ENCODE measurements around the gene SEZ6. TPM values are rescaled to one million over a fixed set of nuclear protein-coding genes. Genes with fewer than 3 reads are reported as not detected.

Gene SEZ6
- total RNA-seq, 1 donor from 2014 or later: 1.5 TPM

DNA sequence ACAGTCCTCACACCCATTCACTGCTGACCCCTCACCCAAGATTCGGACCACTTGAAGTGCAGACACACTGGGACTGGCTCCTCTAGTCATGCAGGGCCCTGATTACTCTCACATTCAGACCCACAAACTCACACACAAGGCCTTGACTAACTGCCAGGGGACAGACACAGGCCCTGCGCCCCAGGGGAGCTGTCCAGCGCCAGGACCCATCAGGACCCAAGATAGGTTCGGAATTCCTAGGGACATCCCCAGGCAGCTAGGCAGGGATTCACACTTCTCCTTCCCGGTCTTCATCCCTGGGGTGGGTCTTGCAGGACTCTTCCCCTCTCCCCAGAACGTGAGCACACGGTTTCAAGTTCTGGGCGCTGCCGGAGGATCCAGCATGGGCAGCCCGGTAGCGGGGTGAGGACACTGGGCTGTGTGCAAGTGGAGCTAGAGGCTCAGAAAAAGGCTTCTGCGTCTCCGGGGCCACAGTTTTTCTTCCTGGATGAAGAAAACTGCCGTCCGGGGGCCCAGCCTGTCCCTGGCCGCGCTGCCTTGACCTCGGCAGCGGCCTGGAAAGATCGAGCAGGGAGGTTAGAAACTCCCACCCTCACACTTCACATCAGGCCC is 1.6 kb downstream of the SEZ6 start:
- H3K4me1 ChIP-seq: peaks cover 35% of the 10 kb centered on the region
- no peak overlapping the region for H3K4me2 ChIP-seq
- no peak overlapping the region for H3K4me3 Mint-ChIP-seq

DNA sequence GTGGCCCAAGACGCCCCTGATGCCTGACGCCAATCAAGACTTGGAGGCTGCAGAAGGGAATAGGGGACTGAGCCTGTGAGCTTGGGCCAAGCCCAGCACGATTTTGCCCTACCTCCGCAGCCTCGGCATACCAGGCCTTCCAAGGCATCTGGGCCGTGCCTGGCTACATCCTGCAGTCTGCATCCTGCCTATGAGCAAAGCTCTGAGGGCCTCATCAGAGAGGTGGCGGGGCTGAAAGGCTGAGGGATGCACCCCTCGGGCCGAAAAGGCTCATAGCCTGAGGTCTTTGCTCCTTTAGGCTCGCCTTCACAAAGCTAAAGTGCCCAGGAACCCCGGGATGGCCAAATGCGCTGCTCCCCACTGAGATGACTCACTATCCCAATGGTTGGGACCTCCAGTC is 2.5 kb downstream of the SEZ6 start:
- no peak for TF ChIP-seq EZH2phosphoT487 (IDR thresholded peaks at IDR 0.05)
- no peak for TF ChIP-seq EZH2 (IDR thresholded peaks at IDR 0.05)
- H3K79me2 ChIP-seq (ENCODE audit: low read depth): peaks cover 3% of the 10 kb centered on the region
- peaks cover 3% of the 10 kb centered on the region for H3F3A ChIP-seq (ENCODE audit: low read depth)
- Mint-ChIP-seq H3K9me3 (peaks cover 2% of the 10 kb centered on the region), H3K4me1 (peaks cover 13% of the 10 kb centered on the region), H3K27ac (no peak overlapping the region), H3K27me3 (ENCODE audit: insufficient read depth, low read depth) (peaks cover 52% of the 10 kb centered on the region), H3K36me3 (no peaks in the 10 kb centered on the region), H3K4me3 (no peak overlapping the region)
- no peaks in the 10 kb centered on the region for H3K9me3 ChIP-seq (ENCODE audit: low read depth)
- H3K9ac ChIP-seq: no peak overlapping the region
- no peak for DNase-seq (ENCODE audit: low spot score)
- H3K4me3 ChIP-seq: no peak overlapping the region
- no peak overlapping the region for H3K4me2 ChIP-seq
- peaks cover 36% of the 10 kb centered on the region for H3K27me3 ChIP-seq
- H2AFZ ChIP-seq (replicated peaks): no peak overlapping the region
- H3K36me3 ChIP-seq: no peaks in the 10 kb centered on the region
- H3K27ac ChIP-seq: no peak overlapping the region
- H4K20me1 ChIP-seq (ENCODE audit: low read depth): peaks cover 22% of the 10 kb centered on the region
- H3K4me1 ChIP-seq: peaks cover 35% of the 10 kb centered on the region

More for the DNA sequence above, 1.6 kb downstream of the SEZ6 start:
- Histone ChIP-seq H3K36me3 (no peaks in the 10 kb centered on the region), H3F3A (ENCODE audit: low read depth) (peaks cover 3% of the 10 kb centered on the region), H4K20me1 (ENCODE audit: low read depth) (peaks cover 22% of the 10 kb centered on the region), H3K27ac (no peak overlapping the region), H3K9ac (no peak overlapping the region), H3K79me2 (ENCODE audit: low read depth) (peaks cover 3% of the 10 kb centered on the region), H3K4me3 (no peak overlapping the region), H3K9me3 (ENCODE audit: low read depth) (no peaks in the 10 kb centered on the region), H2AFZ (replicated peaks) (no peak overlapping the region), H3K27me3 (peaks cover 36% of the 10 kb centered on the region)
- no peaks in the 10 kb centered on the region for H3K36me3 Mint-ChIP-seq
- H3K9me3 Mint-ChIP-seq: peaks cover 2% of the 10 kb centered on the region
- no peak overlapping the region for H3K27ac Mint-ChIP-seq
- peak; percentile 69 for DNase-seq (ENCODE audit: low spot score)
- peaks cover 51% of the 10 kb centered on the region for H3K27me3 Mint-ChIP-seq (ENCODE audit: insufficient read depth, low read depth)
- H3K4me1 Mint-ChIP-seq: peaks cover 13% of the 10 kb centered on the region
- TF ChIP-seq, protein P1, sequence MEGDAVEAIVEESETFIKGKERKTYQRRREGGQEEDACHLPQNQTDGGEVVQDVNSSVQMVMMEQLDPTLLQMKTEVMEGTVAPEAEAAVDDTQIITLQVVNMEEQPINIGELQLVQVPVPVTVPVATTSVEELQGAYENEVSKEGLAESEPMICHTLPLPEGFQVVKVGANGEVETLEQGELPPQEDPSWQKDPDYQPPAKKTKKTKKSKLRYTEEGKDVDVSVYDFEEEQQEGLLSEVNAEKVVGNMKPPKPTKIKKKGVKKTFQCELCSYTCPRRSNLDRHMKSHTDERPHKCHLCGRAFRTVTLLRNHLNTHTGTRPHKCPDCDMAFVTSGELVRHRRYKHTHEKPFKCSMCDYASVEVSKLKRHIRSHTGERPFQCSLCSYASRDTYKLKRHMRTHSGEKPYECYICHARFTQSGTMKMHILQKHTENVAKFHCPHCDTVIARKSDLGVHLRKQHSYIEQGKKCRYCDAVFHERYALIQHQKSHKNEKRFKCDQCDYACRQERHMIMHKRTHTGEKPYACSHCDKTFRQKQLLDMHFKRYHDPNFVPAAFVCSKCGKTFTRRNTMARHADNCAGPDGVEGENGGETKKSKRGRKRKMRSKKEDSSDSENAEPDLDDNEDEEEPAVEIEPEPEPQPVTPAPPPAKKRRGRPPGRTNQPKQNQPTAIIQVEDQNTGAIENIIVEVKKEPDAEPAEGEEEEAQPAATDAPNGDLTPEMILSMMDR (IDR thresholded peaks at IDR 0.05): no peak
- no peak for TF ChIP-seq EZH2 (IDR thresholded peaks at IDR 0.05)
- no peak for TF ChIP-seq EZH2phosphoT487 (IDR thresholded peaks at IDR 0.05)

DNA sequence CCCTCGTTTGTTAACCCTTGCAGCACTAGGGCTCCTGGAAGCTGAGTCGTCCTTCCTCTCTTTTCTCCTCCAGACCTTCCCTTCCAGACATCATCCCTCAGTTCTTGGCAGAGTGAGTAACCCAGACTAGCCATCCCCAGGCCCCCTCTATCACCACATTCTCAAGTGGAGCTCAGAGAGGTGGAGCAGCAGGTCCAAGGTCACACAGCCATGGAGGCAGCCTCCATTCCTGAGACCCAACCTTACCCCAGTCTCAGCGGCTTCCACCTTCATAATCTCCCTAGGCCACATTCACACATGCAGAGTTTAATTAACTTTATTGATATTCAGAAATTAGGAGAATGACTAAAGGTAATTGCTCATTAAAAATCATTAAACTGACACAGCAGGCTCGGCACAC is 3.0 kb downstream of the SEZ6 start:
- no peak for DNase-seq (ENCODE audit: low spot score)
- Mint-ChIP-seq H3K27me3 (ENCODE audit: insufficient read depth, low read depth) (peaks cover 49% of the 10 kb centered on the region), H3K27ac (no peak overlapping the region), H3K4me3 (peak overlapping the region; percentile 72), H3K4me1 (peaks cover 13% of the 10 kb centered on the region), H3K9me3 (peaks cover 2% of the 10 kb centered on the region), H3K36me3 (no peaks in the 10 kb centered on the region)
- Histone ChIP-seq H3F3A (ENCODE audit: low read depth) (peaks cover 3% of the 10 kb centered on the region), H3K79me2 (ENCODE audit: low read depth) (peaks cover 3% of the 10 kb centered on the region), H3K27ac (no peak overlapping the region), H3K4me1 (peaks cover 37% of the 10 kb centered on the region), H3K9me3 (ENCODE audit: low read depth) (no peaks in the 10 kb centered on the region), H3K9ac (no peak overlapping the region), H3K36me3 (no peaks in the 10 kb centered on the region), H4K20me1 (ENCODE audit: low read depth) (peaks cover 22% of the 10 kb centered on the region), H3K4me2 (peak overlapping the region; percentile 45), H3K4me3 (no peak overlapping the region), H3K27me3 (peaks cover 36% of the 10 kb centered on the region), H2AFZ (replicated peaks) (no peak overlapping the region)
- TF ChIP-seq, protein P1 (IDR thresholded peaks at IDR 0.05): no peak
- no peak for TF ChIP-seq EZH2phosphoT487 (IDR thresholded peaks at IDR 0.05)
- no peak for TF ChIP-seq EZH2 (IDR thresholded peaks at IDR 0.05)

DNA sequence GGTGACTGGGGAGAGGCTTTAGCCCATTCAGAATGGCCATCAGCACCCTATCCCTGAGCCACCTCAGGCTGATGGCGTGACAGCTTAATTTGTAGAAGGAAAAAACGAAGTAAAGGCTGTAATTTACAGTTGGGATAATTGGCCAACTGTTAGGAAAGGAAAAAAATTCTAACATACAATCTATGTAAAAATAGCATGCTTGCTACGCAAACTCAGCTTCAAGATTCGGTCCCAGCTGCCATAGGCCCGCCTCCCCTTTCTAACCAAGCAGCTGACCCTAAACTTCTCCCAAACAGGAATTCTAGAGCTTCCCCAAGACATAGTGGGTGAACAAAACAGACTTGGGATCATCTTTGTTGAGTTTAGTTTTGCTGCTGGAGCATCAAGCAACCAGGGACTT is 4.9 kb downstream of the SEZ6 start:
- Histone ChIP-seq H3K27me3 (peaks cover 26% of the 10 kb centered on the region), H4K20me1 (ENCODE audit: low read depth) (peaks cover 22% of the 10 kb centered on the region), H3K4me3 (no peak overlapping the region), H3K9ac (no peak overlapping the region), H2AFZ (replicated peaks) (no peak overlapping the region), H3K36me3 (no peaks in the 10 kb centered on the region), H3F3A (ENCODE audit: low read depth) (peaks cover 3% of the 10 kb centered on the region), H3K9me3 (ENCODE audit: low read depth) (no peaks in the 10 kb centered on the region), H3K4me1 (peaks cover 43% of the 10 kb centered on the region), H3K79me2 (ENCODE audit: low read depth) (peaks cover 3% of the 10 kb centered on the region), H3K27ac (no peak overlapping the region), H3K4me2 (no peak overlapping the region)
- Mint-ChIP-seq H3K4me1 (peaks cover 7% of the 10 kb centered on the region), H3K9me3 (peaks cover 2% of the 10 kb centered on the region), H3K27me3 (ENCODE audit: insufficient read depth, low read depth) (peaks cover 44% of the 10 kb centered on the region), H3K27ac (no peak overlapping the region), H3K4me3 (no peak overlapping the region), H3K36me3 (no peaks in the 10 kb centered on the region)
- TF ChIP-seq EZH2phosphoT487 (IDR thresholded peaks at IDR 0.05) (no peak), EZH2 (IDR thresholded peaks at IDR 0.05) (no peak)
- TF ChIP-seq, protein P1 (IDR thresholded peaks at IDR 0.05): no peak
- no peak for DNase-seq (ENCODE audit: low spot score)

Data from neural progenitor cell (in vitro differentiated cells).